Psoas muscle (tissue), 8 donors: Measurements from ENCODE around the gene ITIH2. TPM values are rescaled to one million over a fixed set of nuclear protein-coding genes. Genes with fewer than 3 reads are reported as not detected.
"Not testable (repeated sequence)": the region's sequence is repeated elsewhere in the genome, so short reads cannot be mapped to it uniquely, and the experiment has no call there.

Experiments used
- ATAC-seq, 4 donors: fragments of 200-7000 bp; cut with Tn5 transposase; one replicate each; pipeline ENCODE4 v1.9.1; 2020; ENCODE audit warnings: moderate library complexity in 3 of 4, mild to moderate bottlenecking in 2 of 4
- DNase-seq, 2 donors: peaks; one replicate each; pipeline ENCODE4 v3.0.0-alpha.2; 2020
- H3K27ac ChIP-seq: fragments of 200-600 bp; one replicate; pipeline ENCODE4 v1.8.0; 2022
- H3K27me3 ChIP-seq, 3 donors: fragments of 200-600 bp in 1 of 3; one replicate each; pipeline versions ENCODE4 v1.6.1 to v1.8.0; 2013 to 2022; ENCODE audit warnings: low read length in 2 of 3, mild to moderate bottlenecking in 2 of 3, moderate library complexity in 1 of 3; ENCODE audit not compliant: insufficient read depth in 3 of 3
- H3K36me3 ChIP-seq, 2 donors: fragments of 200-600 bp in 1 of 2; one replicate each; pipeline versions ENCODE4 v1.6.1 to v1.8.0; 2013 to 2022; ENCODE audit warnings: low read depth in 1 of 2, mild to moderate bottlenecking in 1 of 2, moderate library complexity in 1 of 2; ENCODE audit not compliant: insufficient read depth in 1 of 2
- H3K4me1 ChIP-seq: fragments of 200-600 bp; one replicate; pipeline ENCODE4 v1.8.0; 2022
- H3K4me3 ChIP-seq: fragments of 200-600 bp; one replicate; pipeline ENCODE4 v1.8.0; 2022; ENCODE audit warnings: mild to moderate bottlenecking
- H3K9me3 ChIP-seq: fragments of 200-600 bp; one replicate; pipeline ENCODE4 v1.8.0; 2022
- CTCF ChIP-seq: fragments of 200-600 bp; IDR thresholded peaks from one replicate; pipeline ENCODE4 v1.8.0; 2022; ENCODE audit warnings: antibody characterized with exemption
- WGBS, 3 donors: extraction: QIAGEN DNeasy Blood & Tissue Kit; methylation state at CpG; one replicate each; pipeline versions ENCODE4 v1.1.6 to v1.1.7; 2013; 5-methylcytosine and 5-hydroxymethylcytosine counted together
- intact Hi-C, 2 donors: fragments of 100-400 bp; cut with DNase I; formaldehyde crosslinking; loops; one replicate each; pipeline versions ENCODE4 v1.11.0 to v1.14.2; 2022
- polyA plus RNA-seq, 3 donors: library from polyadenylated mRNA; stranded (reverse); fragments of 200-250 nt; gene quantifications; one replicate each; pipeline ENCODE4 v1.2.3, GENCODE V29; 2013
- total RNA-seq, 4 donors: library from RNA; stranded (reverse); fragmentation: NEBNext Ultra II Directional in 2 of 4; extraction: Animal tissue kit (Norgen Biotek cat#: 25700) in 2 of 4; gene quantifications; one replicate each; pipeline versions ENCODE4 v1.2.1 to v1.2.4, GENCODE V29; 2021 to 2023
- donor health status: healthy with polysubstance abuse.
- donor health status: DM: no; HTN: no; CAD: no; lungs with moderate emphysema.
- donor health status: Bipolar disorder and iron deficiency.
- donor health status: healthy.
- donor health status: DM: yes; HTN: yes; CAD: no.
- donor health status: DM: no; HTN: no; CAD: no.
- donor health status: DM: no; HTN: no; CAD: no.
- donor health status: DM: yes; HTN: yes; CAD: no.

Gene ITIH2
- total and polyA plus RNA-seq, 7 donors: 0.15 TPM; not detected in 6

DNA sequence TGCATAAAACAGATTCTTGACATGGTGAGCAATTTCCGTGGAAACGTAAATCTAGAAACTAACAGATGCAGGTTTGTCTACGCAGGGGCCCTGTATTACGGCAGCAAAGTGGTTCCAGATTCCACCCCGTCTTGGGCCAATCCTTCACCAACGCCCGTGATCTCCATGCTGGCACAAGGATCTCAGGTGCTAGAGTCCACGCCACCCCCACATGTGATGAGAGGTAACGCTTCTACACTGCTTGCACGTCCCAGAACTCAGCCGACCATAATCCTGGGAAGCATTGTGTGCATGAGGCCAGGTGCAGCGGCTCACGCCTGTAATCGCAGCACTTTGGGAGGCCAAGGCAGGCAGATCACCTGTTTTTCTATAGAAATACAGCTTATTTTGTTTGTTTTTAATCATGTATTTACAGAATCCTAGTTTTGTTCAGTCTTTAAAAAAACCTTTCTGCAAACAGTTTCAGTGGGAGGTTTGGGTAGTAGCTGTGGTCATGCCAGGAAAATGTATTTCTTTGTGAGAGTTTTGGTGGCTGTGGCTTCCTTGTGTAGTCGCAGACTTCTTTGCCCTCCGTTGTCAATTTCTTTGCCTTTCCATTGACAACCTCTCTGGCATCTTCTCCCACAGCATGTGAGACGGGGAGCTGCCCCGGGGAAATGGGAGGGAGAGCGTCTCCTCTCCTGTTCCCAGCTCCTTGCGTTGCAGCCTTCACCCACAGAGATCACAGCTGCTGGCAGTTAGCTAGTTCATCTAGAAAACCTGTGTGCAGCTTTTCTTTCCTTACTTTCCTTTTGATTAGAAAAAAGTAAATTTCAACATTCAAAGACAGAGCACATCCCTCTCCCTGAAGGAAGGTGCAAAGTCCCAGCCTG, 35.7 kb downstream of the ITIH2 start:
- Histone ChIP-seq H3K9me3 (no peaks in the 10 kb centered on the region), H3K27me3 (no peaks in the 10 kb centered on the region), H3K4me3 (no peak overlapping the region), H3K27ac (no peak overlapping the region), H3K36me3 (peaks cover 0 to under 1% of the 10 kb centered on the region in 2 donors), H3K4me1 (no peaks in the 10 kb centered on the region)
- ATAC-seq (peak in 2 of 4 donors; percentile 29 to 32), DNase-seq (no peak)
- TF ChIP-seq CTCF: no peak
- WGBS, 3 donors: 66 to 75% (median 69%) methylated on average over 20 of the region's 20 CpGs
- intact Hi-C loops: loop anchor here in 1 of 2 donors (10.0 kb wide), 1 partner anchor 526 kb away; no protein-coding TSS in a partner anchor

GRCh38 chr10:7744307-7744706, 41.2 kb downstream of the ITIH2 start:
- no peaks in the 10 kb centered on the region for H3K27me3 ChIP-seq
- DNase-seq (no peak), ATAC-seq (no peak)
- H3K36me3 ChIP-seq: peaks cover 0 to 14% of the 10 kb centered on the region in 2 donors
- no peak overlapping the region for H3K27ac ChIP-seq
- no peaks in the 10 kb centered on the region for H3K9me3 ChIP-seq
- no peak overlapping the region for H3K4me3 ChIP-seq
- H3K4me1 ChIP-seq: no peaks in the 10 kb centered on the region
- intact Hi-C loops: no loop called here
- TF ChIP-seq CTCF: no peak
- 91 to 94% (median 94%) methylated on average over 8 of the region's 8 CpGs for WGBS, 3 donors

DNA sequence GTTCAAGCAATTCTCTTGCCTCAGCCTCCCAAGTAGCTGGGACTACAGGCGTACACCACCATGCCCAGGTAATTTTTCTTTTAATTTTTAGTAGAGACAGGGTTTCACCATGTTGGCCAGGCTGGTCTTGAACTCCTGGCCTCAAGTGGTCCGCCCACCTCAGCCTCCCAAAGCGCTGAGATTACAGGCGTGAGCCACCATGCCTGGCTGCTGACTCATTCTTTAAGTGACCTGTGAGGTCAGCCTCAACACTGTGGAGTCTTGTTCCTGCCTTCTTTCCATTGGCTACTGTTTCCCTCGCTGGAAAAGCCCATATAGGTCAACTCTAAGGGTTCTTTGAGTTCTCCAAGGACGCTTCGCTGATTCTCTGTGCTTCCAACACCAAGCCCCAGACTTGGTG, 45.5 kb downstream of the ITIH2 start:
- WGBS, 3 donors: 89 to 93% (median 89%) methylated on average over 7 of the region's 7 CpGs
- intact Hi-C loops, DNase-seq, H3K9me3 ChIP-seq, H3K27ac ChIP-seq, H3K4me3 ChIP-seq, H3K27me3 ChIP-seq, H3K4me1 ChIP-seq, ATAC-seq: not testable (repeated sequence)
- peaks cover 12 to 52% of the 10 kb centered on the region in 2 donors for H3K36me3 ChIP-seq

GRCh38 chr10:7750222-7750621, 47.1 kb downstream of the ITIH2 start:
- Histone ChIP-seq H3K36me3 (peaks cover 15 to 54% of the 10 kb centered on the region in 2 donors), H3K4me3 (no peak overlapping the region), H3K4me1 (no peaks in the 10 kb centered on the region), H3K27me3 (no peaks in the 10 kb centered on the region), H3K27ac (no peak overlapping the region), H3K9me3 (no peaks in the 10 kb centered on the region)
- no peak for DNase-seq
- no peak for TF ChIP-seq CTCF
- WGBS, 3 donors: 93 to 95% (median 95%) methylated on average over 5 of the region's 5 CpGs
- no peak for ATAC-seq
- intact Hi-C loops: loop anchor here in 1 of 2 donors (10.0 kb wide), 1 partner anchor 65 kb away; the partner anchor contains the start of gene TAF3

- 91 to 97% (median 93%) methylated on average over 6 of the region's 6 CpGs for WGBS, 3 donors
- no peak for TF ChIP-seq CTCF
- Histone ChIP-seq H3K27ac (no peak overlapping the region), H3K4me3 (no peak overlapping the region), H3K9me3 (no peaks in the 10 kb centered on the region), H3K36me3 (peaks cover 15 to 73% of the 10 kb centered on the region in 2 donors), H3K4me1 (no peaks in the 10 kb centered on the region), H3K27me3 (no peaks in the 10 kb centered on the region)
- ATAC-seq (no peak), DNase-seq (no peak)
- intact Hi-C loops: loop anchor here in 1 of 2 donors (10.0 kb wide), 1 partner anchor 63 kb away; the partner anchor contains the start of gene TAF3
Measured at GRCh38 chr10:7752251-7752650, 49.1 kb downstream of the ITIH2 start.
